K562 (cell line): ENCODE results near the gene HNRNPA3. TPM values are rescaled to one million over a fixed set of nuclear protein-coding genes. Genes with fewer than 3 reads are reported as not detected.

ENCODE experiments used
- ELK1 ChIP-seq: sonication (generic); formaldehyde crosslinking; IDR thresholded peaks from 2 replicates; pipeline ENCODE4 v1.8.1; 2022; ENCODE audit warnings: missing genetic modification reagents
- ETV5 ChIP-seq: sonication (generic); formaldehyde crosslinking; IDR thresholded peaks from 2 replicates; pipeline ENCODE4 v1.4.0; 2020; ENCODE audit warnings: low read depth, mild to moderate bottlenecking, missing genetic modification reagents
- HDAC1 ChIP-seq, 2 experiments: fragments of 450-650 bp; IDR thresholded peaks; 2 replicates each; pipeline ENCODE4 v1.6.1; 2016 to 2017; ENCODE audit warnings: inconsistent platforms in 1 of 2, mild to moderate bottlenecking in 1 of 2, moderate library complexity in 1 of 2
- HEY1 ChIP-seq: fragments of 250-450 bp; sonication (Bioruptor Pico); IDR thresholded peaks from 2 replicates; pipeline ENCODE4 v1.5.0; 2020; ENCODE audit warnings: mild to moderate bottlenecking, moderate library complexity, borderline replicate concordance
- HINFP ChIP-seq: fragments of 450-650 bp; conservative IDR thresholded peaks from 2 replicates; pipeline ENCODE4 v1.6.1; 2016; ENCODE audit warnings: missing genetic modification characterization, low read depth, mild to moderate bottlenecking, control low read depth, missing compliant biosample characterization
- LARP7 ChIP-seq: fragments of 450-650 bp; IDR thresholded peaks from 2 replicates; pipeline ENCODE4 v1.6.1; 2016
- MYC ChIP-seq, 2 experiments: fragments of 250-450 bp in 1 of 2; sonication (Bioruptor Pico) in 1 of 2; IDR thresholded peaks; 2 replicates each; pipeline versions ENCODE4 v1.5.1 to v1.6.1; 2012 to 2021; ENCODE audit warnings: low read depth in 2 of 2, borderline replicate concordance in 1 of 2, improper control_type of control experiment in 1 of 2, low read length in 1 of 2, mild to moderate bottlenecking in 1 of 2, moderate library complexity in 1 of 2
- NBN ChIP-seq: fragments of 450-650 bp; IDR thresholded peaks from 2 replicates; pipeline ENCODE4 v1.6.1; 2016; ENCODE audit warnings: low read depth, mild to moderate bottlenecking
- PBX2 ChIP-seq, 2 experiments: IDR thresholded peaks in 1 of 2; conservative IDR thresholded peaks in 1 of 2; 2 replicates each; pipeline ENCODE4 v1.6.1; 2016; ENCODE audit warnings: low read depth in 2 of 2, mild to moderate bottlenecking in 1 of 2, missing compliant biosample characterization in 1 of 2, missing genetic modification characterization in 1 of 2, moderate library complexity in 1 of 2
- PHB2 ChIP-seq: fragments of 450-650 bp; IDR thresholded peaks from 2 replicates; pipeline ENCODE4 v1.6.1; 2017; ENCODE audit warnings: low read depth
- RNF2 ChIP-seq: sonication (generic); IDR thresholded peaks from 2 replicates; pipeline ENCODE4 v1.6.1; 2016
- SOX6 ChIP-seq: fragments of 450-650 bp; IDR thresholded peaks from 2 replicates; pipeline ENCODE4 v1.6.1; 2014; ENCODE audit warnings: mild to moderate bottlenecking
- SRSF7 ChIP-seq: fragments of 200-400 bp; formaldehyde crosslinking; optimal IDR thresholded peaks from 2 replicates; pipeline ENCODE3; 2017; ENCODE audit warnings: mild to moderate bottlenecking, low read depth, low read length
- USF1 ChIP-seq: sonication (generic); formaldehyde crosslinking; IDR thresholded peaks from 2 replicates; pipeline ENCODE4 v1.9.0; 2022; ENCODE audit warnings: mild to moderate bottlenecking, missing genetic modification reagents
- VEZF1 ChIP-seq: fragments of 200-800 bp; sonication (Bioruptor generic); IDR thresholded peaks from 2 replicates; pipeline ENCODE4 v1.6.1; 2017; ENCODE audit warnings: missing genetic modification characterization, missing compliant biosample characterization
- ZNF12 ChIP-seq: sonication (generic); formaldehyde crosslinking; IDR thresholded peaks from 2 replicates; pipeline ENCODE4 v1.4.0; 2020; ENCODE audit warnings: mild to moderate bottlenecking, missing genetic modification reagents
- ZNF277 ChIP-seq: fragments of 250-450 bp; sonication (Bioruptor Pico); IDR thresholded peaks from 2 replicates; pipeline ENCODE4 v1.8.0; 2022; ENCODE audit warnings: inconsistent platforms, mild to moderate bottlenecking, moderate library complexity, borderline replicate concordance
- ZNF347 ChIP-seq: fragments of 450-650 bp; formaldehyde crosslinking; IDR thresholded peaks from 2 replicates; pipeline ENCODE4 v1.4.0; 2020; ENCODE audit warnings: low read depth, mild to moderate bottlenecking, moderate library complexity
- ZNF77 ChIP-seq: fragments of 250-450 bp; sonication (Bioruptor Pico); IDR thresholded peaks from 2 replicates; pipeline ENCODE4 v1.5.0; 2020
- polyA plus RNA-seq, 8 experiments: library from polyadenylated mRNA; depleted of rRNA in 4 of 8; stranded (reverse) in 5 of 8; unstranded in 3 of 8; fragments of >200 nt; fragmentation: Nextera tagmentation in 2 of 8; fragmentation: Illumina TruSeq in 1 of 8; extraction: Ambion mirVana in 2 of 8; extraction: Trizol in 1 of 8; gene quantifications; 2 replicates each; pipeline versions ENCODE4 v1.2.1 to v1.2.3, GENCODE V29; 2011 to 2014; ENCODE audit warnings: inconsistent platforms in 1 of 8, missing spikeins in 1 of 8
- total RNA-seq, 7 experiments: library from RNA; depleted of rRNA in 6 of 7; stranded (reverse); fragments of >200 nt in 6 of 7; fragmentation: Illumina TruSeq in 2 of 7; extraction: Trizol in 2 of 7; gene quantifications; 2 replicates each; pipeline versions ENCODE4 v1.2.1 to v1.2.3, GENCODE V29; 2011 to 2021; ENCODE audit warnings: low replicate concordance in 1 of 7

Gene HNRNPA3
- total and polyA plus RNA-seq, 9 of the 15 experiments (the other 6 are each of a cell fraction or from before 2014, with no cell fraction given): 72.8 to 428 (median 192) TPM

- TF ChIP-seq NBN: peak; percentile 69; the same call in 1 of the 2 replicates
- no peak for TF ChIP-seq ETV5
- no peak for TF ChIP-seq ELK1 (CRISPR knock-in tag)
- TF ChIP-seq ZNF77 (CRISPR knock-in tag): no peak
- no peak for TF ChIP-seq SRSF7
- TF ChIP-seq VEZF1 (CRISPR knock-in tag): peak; percentile 45; the same call in 1 of the 2 replicates
- no peak for TF ChIP-seq RNF2
- TF ChIP-seq SOX6: peak; percentile 50; the same call in 1 of the 2 replicates
- TF ChIP-seq MYC (IDR thresholded peaks at IDR 0.05; ENCODE audit: low read depth, low read length): peak; percentile 50; the same call in 1 of the 2 replicates
- no peak for TF ChIP-seq MYC (CRISPR knock-in tag; IDR thresholded peaks at IDR 0.05; ENCODE audit: borderline replicate concordance, low read depth)
- TF ChIP-seq HEY1: 0 out of 2 replicates have a peak, but pooled peaks have one; percentile 63
- TF ChIP-seq LARP7: no peak
- TF ChIP-seq PHB2: no peak
- TF ChIP-seq HINFP (tag): no peak
- TF ChIP-seq HDAC1 (IDR thresholded peaks at IDR 0.05): 0 out of 4 replicates have a peak, but pooled peaks of 1 of the 2 experiments have one; percentile 42
- no peak for TF ChIP-seq ZNF347 (CRISPR knock-in tag)
- TF ChIP-seq ZNF277: no peak
- TF ChIP-seq ZNF12: no peak
- no peak for TF ChIP-seq PBX2 (CRISPR knock-in tag; IDR thresholded peaks at IDR 0.05; ENCODE audit: low read depth)
- 0 out of 2 replicates have a peak, but pooled peaks have one; percentile 58 for TF ChIP-seq PBX2 (tag; conservative IDR thresholded peaks at IDR 0.05; ENCODE audit: low read depth)
- no peak for TF ChIP-seq USF1 (CRISPR knock-in tag)
Observed at GRCh38 chr2:177164584-177165052, 48.0 kb upstream of the HNRNPA3 start (continued).
